Subcutaneous adipose tissue (tissue), 4 donors: ENCODE measurements around the gene SLC30A1. TPM values are rescaled to one million over a fixed set of nuclear protein-coding genes. Genes with fewer than 3 reads are reported as not detected.

Source experiments
- CTCF ChIP-seq: fragments of 450-650 bp; IDR thresholded peaks from one replicate; pipeline ENCODE4 v1.5.1; 2016; ENCODE audit warnings: low read depth, mild to moderate bottlenecking, control low read depth, antibody characterized with exemption, moderate library complexity
- total RNA-seq, 4 donors: library from RNA; depleted of rRNA; stranded (reverse); fragments of >200 nt; gene quantifications; one replicate each; pipeline ENCODE4 v1.1.0, GENCODE V29; 2016

Gene SLC30A1
- 10 to 100 TPM; 17.1 to 43.7 (median 26.6) TPM for total RNA-seq

- TF ChIP-seq CTCF, result no peak
These were observed at the start of gene SLC30A1 for GRCh38 chr1:211578640-211579439. TSS of gene SLC30A1 (minus strand) at chr1:211579161. CDS start at chr1:211578612, 549 bp downstream.

- no peak for TF ChIP-seq CTCF
These were observed 49.5 kb upstream of the SLC30A1 start for GRCh38 chr1:211628417-211628816.

- TF ChIP-seq CTCF, result no peak
These were observed 48.3 kb upstream of the SLC30A1 start for GRCh38 chr1:211627259-211627658.

GRCh38 chr1:211625040-211625439, 46.1 kb upstream of the SLC30A1 start:
- TF ChIP-seq CTCF, result no peak

GRCh38 chr1:211623515-211623914, 44.6 kb upstream of the SLC30A1 start:
- TF ChIP-seq CTCF, result no peak

- TF ChIP-seq CTCF, result no peak
These were observed 42.7 kb upstream of the SLC30A1 start for GRCh38 chr1:211621447-211622198.

- no peak for TF ChIP-seq CTCF
These were observed 41.1 kb upstream of the SLC30A1 start for GRCh38 chr1:211620097-211620496.
